Stimulated activated CD4-positive, alpha-beta T cell treated with anti-CD3 and anti-CD28 coated beads, Interleukin-1b, Interleukin-23, amount 100 ng/mL, for 1 hour (primary cell): ENCODE results near the gene ME2.
"Not testable (repeated sequence)": the region's sequence is repeated elsewhere in the genome, so short reads cannot be mapped to it uniquely, and the experiment has no call there.

Experiments used
- DNase-seq, 2 donors: peaks; one replicate each; pipeline ENCODE4 v3.0.0-alpha.2; 2020; ENCODE audit warnings: low read depth in 2 of 2

ME2 gene

DNA sequence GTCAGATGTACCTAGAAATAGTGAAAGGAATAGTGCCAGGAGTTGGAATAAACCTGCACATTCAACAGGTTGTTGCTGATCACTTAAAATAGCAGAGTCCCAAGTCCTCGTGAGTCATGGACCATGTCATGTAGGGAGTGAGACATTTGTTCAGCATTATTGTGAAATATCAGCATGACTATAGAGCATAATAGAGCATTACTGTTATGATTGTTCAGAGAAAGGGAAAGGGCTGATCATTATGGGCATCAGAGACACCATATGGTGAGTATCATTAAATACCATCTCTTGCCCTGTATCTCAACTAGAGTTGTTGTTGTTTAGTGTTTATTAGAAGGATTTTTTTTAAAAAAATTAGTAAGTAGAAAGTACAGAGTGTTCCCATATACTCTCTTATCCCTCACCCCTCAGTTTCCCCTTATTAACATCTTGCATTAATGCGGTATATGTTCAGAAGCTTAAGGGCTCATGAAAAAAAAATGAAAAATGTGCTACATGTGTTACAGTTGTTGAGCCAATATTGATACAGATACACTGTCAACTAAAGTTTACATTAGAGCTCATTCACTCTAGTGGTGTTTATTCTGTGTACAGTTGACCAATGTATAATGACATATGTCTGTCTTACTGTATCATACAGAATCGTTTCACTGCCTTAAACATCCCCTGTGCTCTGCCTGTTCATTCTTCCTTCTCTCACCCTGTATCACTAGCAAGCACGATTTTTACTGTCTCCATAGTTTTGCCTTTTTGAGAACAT lies 94.6 kb downstream of the ME2 start:
- no peak for DNase-seq

DNA sequence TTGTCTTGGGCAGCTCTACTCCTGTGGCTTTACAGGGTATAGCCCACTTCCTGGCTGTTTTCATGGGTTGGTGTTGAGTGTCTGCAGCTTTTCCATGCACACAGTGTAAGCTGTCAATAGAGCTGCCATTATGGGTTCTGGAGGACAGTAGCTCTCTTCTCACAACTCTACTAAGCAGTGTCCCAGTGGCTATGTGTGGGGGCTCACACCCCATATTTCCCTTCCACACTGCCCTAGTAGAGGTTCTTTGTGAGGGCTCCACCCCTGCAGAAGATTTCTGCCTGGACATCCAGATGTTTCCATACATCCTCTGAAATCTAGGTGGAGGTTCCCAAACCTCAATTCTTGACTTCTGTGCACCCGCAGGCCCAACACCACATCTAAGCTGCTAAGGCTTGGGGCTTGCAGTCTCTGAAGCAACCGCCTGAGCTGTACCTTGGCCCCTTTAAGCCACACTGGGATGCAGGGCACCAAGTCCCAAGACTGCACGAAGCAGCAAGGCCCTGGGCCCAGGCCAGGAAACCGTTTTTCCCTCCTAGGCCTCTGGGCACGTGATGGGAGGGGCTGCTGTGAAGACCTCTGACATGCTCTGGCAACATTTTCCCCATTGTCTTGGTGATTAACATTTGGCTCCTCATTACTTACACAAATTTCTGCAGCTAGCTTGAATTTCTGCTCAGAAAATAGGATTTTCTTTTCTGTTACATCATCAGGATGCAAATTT lies 98.3 kb downstream of the ME2 start:
- no peak for DNase-seq

GRCh38 chr18:50981381-50981780 lies 102.5 kb downstream of the ME2 start:
- DNase-seq = no peak

DNA sequence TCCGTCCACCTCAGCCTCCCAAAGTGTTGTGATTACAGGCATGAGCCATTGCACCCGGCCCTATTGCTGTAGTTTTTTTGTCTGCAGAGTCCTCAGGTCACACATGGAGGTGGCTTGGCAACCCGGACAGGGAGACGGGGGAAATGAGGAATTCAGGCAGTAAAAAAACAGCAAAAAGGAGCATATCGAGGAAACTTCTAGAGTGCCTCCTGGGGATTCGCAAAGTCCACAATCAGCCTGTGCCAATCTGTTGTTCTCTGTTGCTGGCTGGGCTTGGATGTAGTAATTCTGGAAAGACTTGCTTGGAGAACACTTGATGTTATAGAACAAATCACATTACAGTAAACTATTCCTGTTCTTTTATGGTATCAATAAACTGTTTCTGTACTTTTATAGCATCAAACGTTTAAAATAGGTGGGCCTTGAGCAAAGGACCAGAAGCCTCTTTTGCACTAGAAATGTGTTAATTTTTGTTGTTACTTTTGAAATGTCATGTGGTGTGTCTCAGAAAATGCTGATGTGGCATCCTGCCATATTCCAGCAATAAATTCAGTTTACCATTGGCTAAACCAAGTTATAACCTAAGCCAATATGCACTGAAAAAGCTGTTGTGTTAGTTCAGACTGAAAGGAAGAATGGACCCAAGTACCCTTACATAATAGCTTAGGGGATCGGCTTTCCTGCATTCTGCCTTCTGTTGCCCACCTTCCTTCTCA lies 103.3 kb downstream of the ME2 start:
- DNase-seq = no peak

DNA sequence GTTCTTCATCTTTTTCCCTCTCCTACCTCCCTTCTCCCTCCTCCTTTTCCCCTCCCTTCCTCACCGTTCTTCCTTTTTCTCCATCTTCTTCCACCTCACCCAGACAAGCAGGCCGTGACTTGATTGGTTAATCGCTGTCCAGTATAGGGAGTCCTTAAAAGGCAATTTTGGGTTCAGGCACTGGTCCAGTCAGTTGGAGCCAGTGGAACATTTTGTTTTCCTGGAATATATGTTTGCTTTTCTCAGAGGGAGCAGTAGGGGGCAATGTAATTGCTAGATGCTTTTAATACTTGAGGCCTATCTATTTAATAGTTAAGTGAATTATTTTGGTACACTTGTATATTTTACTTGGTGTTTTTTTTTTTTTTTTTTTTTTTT lies 103.9 kb downstream of the ME2 start:
- no peak for DNase-seq

- DNase-seq = no peak
Measured at GRCh38 chr18:50986360-50987087, 107.6 kb downstream of the ME2 start.

DNA sequence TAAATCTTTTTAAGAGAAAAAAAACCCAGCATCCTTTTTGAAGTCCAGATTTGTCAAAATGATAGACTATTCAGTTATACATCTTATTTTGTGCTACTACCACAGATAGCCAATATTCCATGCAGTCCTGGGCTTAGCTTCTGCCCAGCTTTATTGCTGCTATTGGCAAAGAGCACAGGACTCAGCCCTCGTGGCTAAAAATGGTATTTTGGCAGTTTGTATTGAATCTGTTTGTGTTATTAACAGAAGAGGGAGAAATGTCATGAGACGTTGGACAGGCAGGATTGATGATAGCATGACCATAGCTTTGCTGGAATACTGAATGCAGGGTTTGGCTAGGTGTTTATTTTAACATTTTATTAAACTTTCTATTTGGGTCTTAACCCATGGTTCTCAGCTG lies 108.3 kb downstream of the ME2 start:
- DNase-seq = no peak

DNA sequence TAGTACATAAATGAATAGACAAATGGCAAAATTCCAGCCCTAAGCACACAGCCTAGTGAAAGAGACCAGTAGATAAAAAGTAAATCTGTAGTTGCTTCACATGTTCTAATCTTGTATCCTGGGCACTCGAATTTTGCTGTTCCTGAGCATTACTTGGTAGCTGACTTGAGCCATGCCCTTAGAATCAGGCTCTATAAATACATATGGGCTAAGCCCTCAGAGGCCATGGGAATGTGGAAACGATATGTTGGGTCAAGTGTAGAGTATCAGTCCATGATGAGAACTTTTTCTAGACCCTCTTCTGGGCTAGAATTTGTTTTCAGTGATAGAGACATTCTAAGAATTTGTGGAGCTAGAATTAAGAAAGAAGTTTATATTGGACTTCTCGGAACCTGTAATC lies 110.8 kb downstream of the ME2 start:
- no peak for DNase-seq

DNA sequence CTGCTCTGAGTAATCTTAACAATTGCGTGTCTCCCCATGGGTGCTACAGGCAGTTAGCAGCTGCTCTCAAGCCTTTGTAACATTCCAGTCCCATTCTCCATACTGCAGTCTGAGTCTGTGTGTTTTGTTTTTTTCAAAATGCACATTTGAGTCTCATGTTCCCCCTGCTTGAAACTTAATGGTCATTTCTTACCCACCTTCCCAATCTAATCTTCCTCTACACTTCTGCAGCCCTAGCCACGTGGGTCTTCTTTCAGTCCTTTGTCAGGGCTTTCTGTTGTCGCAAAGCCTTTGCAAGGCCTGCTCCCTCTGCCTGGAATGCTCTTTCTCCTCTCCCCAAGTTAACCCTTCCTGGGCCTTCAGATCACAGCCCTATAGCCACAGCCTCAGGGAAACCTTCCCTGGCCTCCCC lies 113.4 kb downstream of the ME2 start:
- no peak for DNase-seq

- DNase-seq = no peak
Measured at GRCh38 chr18:50994031-50994430, 115.1 kb downstream of the ME2 start.

GRCh38 chr18:51003174-51003573 lies 124.3 kb downstream of the ME2 start:
- not testable (repeated sequence) for DNase-seq
